Cardiac muscle cell (in vitro differentiated cells and primary cell): ENCODE measurements around the gene RIC8B. TPM values are rescaled to one million over a fixed set of nuclear protein-coding genes. Genes with fewer than 3 reads are reported as not detected.

Source experiments
- DNase-seq, 2 donors: peaks; one replicate each; pipeline versions ENCODE4 v3.0.0 to v3.0.0-alpha.2; 2010 to 2017; ENCODE audit warnings: low read depth in 1 of 2, low spot score in 1 of 2
- H3K27ac ChIP-seq: fragments of 200-600 bp; sonication (generic); 2 replicates; pipeline ENCODE4 v1.5.1; 2016
- H3K27me3 ChIP-seq: fragments of 200-600 bp; sonication (generic); 2 replicates; pipeline ENCODE4 v1.6.0; 2016; ENCODE audit warnings: control low read depth
- H3K36me3 ChIP-seq: fragments of 200-600 bp; sonication (generic); 2 replicates; pipeline ENCODE4 v1.5.1; 2016; ENCODE audit warnings: control low read depth
- H3K4me1 ChIP-seq: fragments of 200-600 bp; sonication (generic); 2 replicates; pipeline ENCODE4 v1.8.1; 2017; ENCODE audit warnings: low read depth, mild to moderate bottlenecking, mixed run types
- H3K4me3 ChIP-seq: fragments of 200-600 bp; sonication (generic); 2 replicates; pipeline ENCODE4 v1.5.1; 2016; ENCODE audit warnings: mild to moderate bottlenecking
- H3K9me3 ChIP-seq: fragments of 200-600 bp; sonication (generic); 2 replicates; pipeline ENCODE4 v1.5.1; 2017; ENCODE audit warnings: low read depth, mild to moderate bottlenecking, control low read depth
- CTCF ChIP-seq: IDR thresholded peaks from 2 replicates; pipeline ENCODE4 v1.5.1; 2012; ENCODE audit warnings: low read depth, mild to moderate bottlenecking, low read length
- polyA plus RNA-seq: library from polyadenylated mRNA; unstranded; fragments of >200 nt; fragmentation: Nextera tagmentation; extraction: Ambion mirVana; gene quantifications from 2 replicates; pipeline ENCODE4 v1.2.1, GENCODE V29; 2016
- total RNA-seq: library from RNA; depleted of rRNA; stranded (reverse); fragments of >200 nt; gene quantifications from 2 replicates; pipeline ENCODE4 v1.2.3, GENCODE V29; 2016

RIC8B gene
- total and polyA plus RNA-seq, 2 experiments from 2014 or later = 15.7 to 16.6 TPM

GRCh38 chr12:106774808-106775524, 484 bp downstream of the RIC8B start:
- no peaks in the 10 kb centered on the region for H3K36me3 ChIP-seq
- peaks cover 21% of the 10 kb centered on the region for H3K4me1 ChIP-seq
- H3K9me3 ChIP-seq = no peaks in the 10 kb centered on the region
- TF ChIP-seq CTCF = no peak
- H3K4me3 ChIP-seq = peak overlapping the region; percentile 76
- no peaks in the 10 kb centered on the region for H3K27me3 ChIP-seq
- DNase-seq = no peak
- peak overlapping the region; percentile 91 for H3K27ac ChIP-seq

- Histone ChIP-seq H3K36me3 (no peaks in the 10 kb centered on the region), H3K9me3 (no peaks in the 10 kb centered on the region), H3K4me1 (peaks cover 18% of the 10 kb centered on the region), H3K27me3 (no peaks in the 10 kb centered on the region), H3K27ac (no peak overlapping the region), H3K4me3 (no peak overlapping the region)
- DNase-seq = no peak
- no peak for TF ChIP-seq CTCF
These were observed 2.4 kb downstream of the RIC8B start for GRCh38 chr12:106776897-106777296.

GRCh38 chr12:106780010-106780631, 5.6 kb downstream of the RIC8B start:
- Histone ChIP-seq H3K36me3 (no peaks in the 10 kb centered on the region), H3K4me1 (peaks cover 17% of the 10 kb centered on the region), H3K4me3 (no peak overlapping the region), H3K9me3 (no peaks in the 10 kb centered on the region), H3K27me3 (no peaks in the 10 kb centered on the region), H3K27ac (no peak overlapping the region)
- no peak for DNase-seq
- no peak for TF ChIP-seq CTCF

- Histone ChIP-seq H3K27me3 (no peaks in the 10 kb centered on the region), H3K4me1 (peaks cover 15% of the 10 kb centered on the region), H3K4me3 (no peak overlapping the region), H3K36me3 (peaks cover 2% of the 10 kb centered on the region), H3K9me3 (no peaks in the 10 kb centered on the region), H3K27ac (no peak overlapping the region)
- DNase-seq = no peak
- TF ChIP-seq CTCF = no peak
These were observed 8.1 kb downstream of the RIC8B start for GRCh38 chr12:106782619-106783018.

GRCh38 chr12:106783515-106783914, 9.0 kb downstream of the RIC8B start:
- H3K4me1 ChIP-seq = peaks cover 15% of the 10 kb centered on the region
- H3K36me3 ChIP-seq = peaks cover 2% of the 10 kb centered on the region
- no peaks in the 10 kb centered on the region for H3K9me3 ChIP-seq
- no peaks in the 10 kb centered on the region for H3K27me3 ChIP-seq
- TF ChIP-seq CTCF = no peak
- H3K27ac ChIP-seq = no peak overlapping the region
- no peak overlapping the region for H3K4me3 ChIP-seq
- no peak for DNase-seq
